ENCODE measurements around the gene BRD9.
A peak's percentile ranks its signal among the peaks of the same experiment; 100 is the strongest.
"Not testable (repeated sequence)": the region's sequence is repeated elsewhere in the genome, so short reads cannot be mapped to it uniquely, and the experiment has no call there.

The BRD9 gene

GRCh38 chr5:892394-893136 is at the start of gene BRD9, which contains the start of gene TRIP13:
BRD9 (minus strand) TSS chr5:892801; CDS start chr5:892657, 144 bp downstream.
TRIP13 (plus strand) TSS chr5:892884; CDS start chr5:892999, 115 bp downstream.
- peak; percentile 91 for DNase-seq

DNA sequence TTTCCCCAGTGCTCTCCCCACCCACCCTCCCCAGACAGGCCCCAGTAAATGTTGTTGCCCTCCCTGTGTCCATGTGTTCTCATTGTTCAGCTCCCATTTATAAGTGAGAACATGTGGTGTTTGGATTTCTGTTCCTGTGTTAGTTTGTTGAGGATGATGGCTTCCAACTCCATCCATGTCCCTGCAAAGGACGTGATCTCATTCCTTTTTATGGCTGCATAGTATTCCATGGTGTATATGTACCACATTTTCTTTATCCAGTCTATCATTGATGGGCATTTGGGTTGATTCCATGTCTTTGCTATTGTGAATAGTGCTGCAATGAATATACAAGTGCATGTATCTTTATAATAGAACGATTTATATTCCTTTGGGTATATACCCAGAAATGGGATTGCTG is 48.1 kb upstream of the BRD9 start:
- DNase-seq = not testable (repeated sequence)

DNA sequence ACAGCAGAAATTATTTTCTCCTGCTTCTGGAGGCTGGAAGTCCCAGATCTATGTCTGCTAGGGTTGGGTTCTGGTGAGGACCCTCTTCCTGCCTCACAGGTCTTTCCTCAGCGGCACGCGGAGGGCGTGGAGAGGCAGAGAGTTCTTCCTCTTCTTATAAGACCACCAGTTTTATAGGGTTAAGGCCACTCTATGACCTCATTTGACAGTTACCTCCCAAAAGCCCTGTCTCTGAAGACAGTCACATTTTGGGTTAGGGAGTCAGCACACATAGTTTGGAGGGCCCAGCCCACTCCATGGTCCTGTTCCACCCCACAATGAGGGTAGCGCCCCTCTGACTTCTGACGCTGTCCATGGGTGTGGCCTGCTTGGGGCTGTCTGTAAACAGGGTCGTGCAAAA is 46.8 kb upstream of the BRD9 start:
- no peak for DNase-seq

DNA sequence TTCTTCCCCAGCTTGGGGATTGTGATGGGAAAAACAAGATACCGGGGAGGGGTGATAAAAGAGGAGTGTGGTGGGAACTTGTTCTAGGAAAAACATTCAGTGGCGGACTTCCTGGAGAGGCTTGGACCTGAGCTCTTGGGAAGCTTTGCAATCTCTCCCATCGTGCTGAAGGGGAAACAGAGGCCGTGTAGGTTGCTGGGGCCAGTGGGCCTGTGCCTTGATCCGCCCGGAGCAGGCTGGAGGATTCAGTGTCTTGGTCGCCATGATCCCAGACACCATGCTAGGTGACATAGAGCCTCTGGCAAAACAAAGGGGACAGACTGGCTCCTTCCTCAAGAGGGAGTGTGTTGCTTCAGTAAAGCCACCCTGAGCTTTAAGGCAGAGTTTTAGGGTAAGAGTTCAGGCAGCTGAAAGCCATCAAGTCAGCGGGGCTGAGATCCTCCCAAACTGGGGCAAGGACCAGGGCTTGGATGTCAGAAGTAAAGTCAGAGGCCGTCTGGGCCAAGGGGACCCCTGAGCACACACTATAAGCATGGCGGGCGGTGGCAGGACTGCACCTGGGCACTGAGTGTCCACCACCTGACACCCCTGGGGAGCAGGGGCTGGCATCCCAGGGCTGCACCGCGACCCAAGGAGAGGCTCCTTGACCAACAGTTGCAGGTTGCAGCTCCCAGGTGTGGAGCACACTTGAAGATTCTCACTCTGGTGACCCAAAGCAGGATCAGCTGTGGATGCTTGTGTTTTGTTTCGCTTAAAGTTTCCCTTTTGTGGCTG is 44.7 kb upstream of the BRD9 start:
- DNase-seq = no peak

DNA sequence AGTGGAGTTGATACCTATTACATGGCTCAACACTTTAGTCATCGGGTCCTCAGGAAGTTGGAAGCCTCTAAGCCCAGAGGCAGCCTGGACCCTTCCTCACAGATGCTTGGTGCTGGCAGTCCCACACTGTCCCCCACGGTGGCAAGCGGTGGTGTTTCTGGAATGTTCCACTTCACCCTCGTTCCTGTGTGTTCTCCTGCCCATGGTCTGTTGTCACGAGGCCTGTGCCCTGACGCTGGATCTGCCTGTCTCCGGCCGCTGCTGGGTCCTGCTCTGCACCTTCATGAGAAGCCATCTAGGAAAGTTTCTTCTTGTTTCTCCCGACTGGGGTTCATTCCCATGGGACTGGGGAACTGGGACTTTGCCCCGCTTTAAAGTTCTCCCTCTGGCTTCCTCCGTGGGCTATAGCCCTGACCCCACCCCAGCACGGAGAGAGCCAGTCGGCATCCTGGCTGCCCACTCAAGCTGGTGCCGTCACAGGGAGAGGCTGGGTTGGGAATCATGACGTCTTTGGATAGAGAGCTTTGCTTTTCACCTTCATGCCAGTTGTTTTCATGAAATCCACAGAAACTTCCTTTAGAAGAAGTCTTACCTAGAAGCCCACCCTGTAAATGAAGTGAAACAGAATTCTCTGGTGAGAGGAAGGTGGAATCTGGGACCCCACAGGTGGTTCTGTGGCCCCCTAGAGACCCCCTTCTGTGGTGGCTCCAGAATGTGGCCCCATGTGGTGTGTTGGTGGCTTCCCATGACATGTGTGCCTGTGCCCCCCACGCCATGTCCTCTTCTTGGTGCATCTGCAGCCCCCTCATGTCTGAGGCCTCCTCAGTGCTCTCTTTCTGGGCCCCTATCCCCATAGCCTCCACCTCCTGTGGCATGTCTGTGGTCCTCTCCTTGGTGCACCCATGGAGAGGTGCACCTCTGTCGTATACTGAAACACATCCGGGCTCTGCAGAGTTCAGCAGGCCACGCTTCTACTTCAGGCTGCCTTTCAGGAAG is 43.8 kb upstream of the BRD9 start:
- DNase-seq = no peak

DNA sequence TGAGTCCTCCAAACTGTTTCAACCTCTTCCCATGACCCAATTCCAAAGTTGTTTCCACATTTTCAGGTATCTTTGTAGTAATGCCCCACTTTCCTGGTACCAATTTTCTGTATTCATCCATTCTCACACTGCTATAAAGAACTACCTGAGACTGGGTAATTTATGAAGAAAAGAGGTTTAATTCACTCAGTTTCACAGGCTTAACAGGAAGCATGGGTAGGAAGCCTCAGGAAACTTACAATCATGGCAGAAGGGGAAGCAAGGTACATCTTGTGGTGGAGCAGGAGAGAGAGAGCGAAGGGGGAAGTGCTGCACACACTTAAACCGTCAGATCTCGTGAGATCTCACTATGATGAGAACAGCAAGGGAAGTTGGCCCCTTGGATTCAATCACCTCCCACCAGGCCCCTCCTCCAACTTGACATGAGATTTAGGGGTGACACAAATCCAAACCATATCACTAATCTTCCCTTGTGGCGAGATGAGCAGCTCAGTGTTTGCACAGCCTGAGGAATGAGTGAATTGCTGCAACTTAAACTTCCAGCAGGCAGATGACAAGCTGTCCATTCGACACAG is 43.0 kb upstream of the BRD9 start:
- no peak for DNase-seq

- DNase-seq = not testable (repeated sequence)
Measured at GRCh38 chr5:934381-934967, 41.9 kb upstream of the BRD9 start.

GRCh38 chr5:933951-934350 is 41.4 kb upstream of the BRD9 start:
- DNase-seq = not testable (repeated sequence)

GRCh38 chr5:933251-933861 is 40.8 kb upstream of the BRD9 start:
- no peak for DNase-seq

DNA sequence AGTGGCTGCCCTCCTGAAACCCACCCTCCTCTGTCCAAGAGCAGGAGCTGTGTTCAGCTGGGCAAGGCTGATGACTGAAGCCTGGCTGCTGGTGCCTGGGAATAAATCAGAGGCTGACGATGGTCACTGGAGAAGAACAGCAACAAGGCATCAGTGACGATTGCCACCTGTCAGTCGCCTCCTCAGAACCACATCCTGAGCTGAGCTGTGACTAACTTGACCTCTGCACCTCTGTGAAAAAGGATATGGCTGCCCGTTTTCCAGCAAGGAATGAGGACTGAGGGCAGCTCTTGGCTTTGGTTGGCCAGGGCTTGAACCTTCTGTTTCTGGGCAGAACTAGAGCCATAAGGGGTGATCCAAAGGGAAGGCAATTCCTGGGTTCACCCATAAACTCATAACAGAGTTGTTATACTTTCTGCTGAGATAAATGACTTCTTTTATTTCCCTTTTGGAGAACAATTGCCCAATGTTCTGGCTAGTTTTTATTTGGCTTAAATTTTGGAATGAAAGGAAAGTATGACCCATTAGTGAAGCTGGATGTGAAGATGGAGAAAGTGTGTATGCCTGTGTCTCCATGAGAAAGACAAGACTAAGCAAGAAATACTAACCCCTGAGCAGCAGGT is 40.1 kb upstream of the BRD9 start:
- DNase-seq = no peak

GRCh38 chr5:932151-932627 is 39.6 kb upstream of the BRD9 start:
- DNase-seq = no peak

- no peak for DNase-seq
Measured at GRCh38 chr5:931570-932145, 39.1 kb upstream of the BRD9 start.

- DNase-seq = no peak
Measured at GRCh38 chr5:930866-931265, 38.3 kb upstream of the BRD9 start.

DNA sequence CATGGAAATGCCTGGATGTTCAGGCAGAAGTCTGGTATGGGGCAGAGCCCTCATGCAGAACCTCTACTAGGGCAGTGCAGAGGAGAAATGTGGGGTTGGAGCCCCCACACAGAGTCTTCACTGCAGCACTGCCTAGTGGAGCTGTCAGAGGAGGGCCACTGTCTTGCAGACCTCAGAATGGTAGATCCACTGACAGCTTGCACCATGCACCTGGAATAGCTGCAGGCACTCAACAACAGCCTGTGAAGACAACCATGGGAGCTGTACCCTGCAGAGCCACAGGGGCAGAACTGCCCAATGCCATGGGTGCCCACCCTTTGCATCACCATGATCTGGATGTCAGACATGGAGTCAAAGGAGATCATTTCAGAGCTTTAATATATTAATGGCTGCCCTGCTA is 37.0 kb upstream of the BRD9 start:
- DNase-seq = no peak

DNA sequence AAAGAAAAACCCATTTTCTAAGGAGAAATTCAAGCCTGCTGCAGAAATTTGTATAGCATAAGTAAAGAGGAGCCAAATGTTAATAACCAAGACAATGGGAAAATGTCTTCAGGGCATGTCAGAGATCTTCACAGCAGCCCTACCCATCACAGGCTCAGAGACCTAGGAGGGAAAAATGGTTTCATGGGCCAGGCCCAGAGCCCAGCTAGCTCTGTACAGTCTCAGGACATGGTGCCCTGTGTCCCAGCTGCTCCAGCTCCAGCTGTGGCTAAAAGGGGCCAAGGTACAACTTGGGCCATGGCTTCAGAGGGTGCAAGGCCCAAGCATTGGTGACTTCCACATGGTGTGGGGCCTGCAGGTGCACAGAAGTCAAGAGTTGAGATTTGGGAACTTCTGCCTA is 36.6 kb upstream of the BRD9 start:
- DNase-seq = not testable (repeated sequence)

DNA sequence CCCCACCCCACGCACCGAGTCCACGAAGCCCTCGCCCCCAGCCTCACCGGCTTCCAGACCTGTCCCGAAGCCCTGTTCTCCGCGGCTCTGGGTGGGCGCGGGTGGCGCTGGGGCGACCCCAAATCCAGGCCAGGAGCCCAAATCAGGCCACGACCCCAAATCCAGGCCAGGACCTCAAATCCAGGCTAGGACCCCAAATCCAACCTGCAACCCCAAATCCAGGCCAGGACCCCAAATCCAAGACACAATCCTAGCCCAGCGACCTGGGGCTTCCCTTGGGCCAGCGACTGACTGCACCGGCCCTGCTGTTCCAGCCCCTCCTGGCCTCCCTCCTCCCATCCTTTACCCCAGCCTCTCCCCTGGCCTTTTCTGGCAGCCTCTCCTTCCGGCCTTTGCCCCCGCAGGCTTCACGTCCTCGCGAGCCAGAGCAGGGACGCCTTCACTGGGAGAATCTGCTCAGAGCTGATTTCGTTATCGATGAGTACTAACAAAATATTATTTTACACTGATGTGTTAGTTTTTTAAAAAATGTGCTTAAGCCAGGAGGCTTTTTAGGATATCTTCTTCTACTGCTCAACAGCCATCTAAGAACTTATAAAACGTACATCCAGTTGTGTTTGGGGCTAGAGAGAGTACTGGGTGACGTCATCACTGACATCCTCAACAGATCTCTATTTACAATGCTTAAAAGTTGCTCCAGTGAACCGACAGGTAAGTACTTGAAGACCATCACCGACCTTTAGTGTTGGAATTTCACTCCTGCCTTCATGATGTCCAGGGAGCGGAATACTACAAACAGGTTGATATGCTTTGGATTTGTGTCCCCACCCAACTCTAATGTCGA is 34.8 kb upstream of the BRD9 start:
- DNase-seq = no peak

DNA sequence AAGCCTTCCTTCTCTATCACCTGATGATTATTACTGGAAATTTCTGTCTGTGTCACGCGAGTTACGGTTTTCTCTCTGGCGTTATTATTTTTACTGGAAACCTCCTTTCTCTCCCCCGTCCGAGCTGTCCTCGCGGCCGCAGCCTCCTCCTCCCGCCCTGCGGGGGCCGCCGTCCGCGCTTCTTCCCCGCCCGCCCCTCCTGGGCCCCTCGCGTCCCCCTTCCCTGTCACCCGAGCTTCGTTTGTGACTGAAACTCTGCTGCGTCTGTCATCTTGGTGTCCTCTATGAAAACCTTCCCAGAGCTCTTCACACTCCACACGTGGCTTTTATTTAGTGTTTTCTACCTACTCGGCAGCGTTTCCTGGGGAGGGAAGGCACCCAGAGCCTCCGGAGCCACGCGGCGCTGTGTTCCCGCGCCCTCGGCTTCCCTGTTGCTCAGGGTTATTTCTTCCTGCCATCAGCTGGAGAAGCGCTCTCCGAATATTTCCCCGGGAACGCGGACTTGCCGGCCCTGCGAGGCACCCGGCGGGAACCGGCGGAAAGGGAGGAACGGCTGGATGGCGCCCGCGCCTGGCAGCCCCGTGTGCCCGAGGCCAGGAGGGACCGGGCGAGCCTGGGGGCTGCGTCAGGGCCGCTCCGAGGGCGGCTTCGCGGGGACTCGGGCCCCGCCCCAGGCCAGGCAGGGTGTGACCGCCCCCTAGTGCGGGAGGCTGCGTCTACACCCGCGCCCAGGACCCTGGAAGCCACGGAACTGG is 34.0 kb upstream of the BRD9 start:
- DNase-seq = peak; percentile 51

GRCh38 chr5:923281-923873 is 30.8 kb upstream of the BRD9 start:
- DNase-seq = peak; percentile 87
